SK-N-SH treated with all-trans-retinoic acid at 6 μM for 48 hours (cell line): Measurements from ENCODE around the gene STYXL1.
A peak's percentile ranks its signal among the peaks of the same experiment; 100 is the strongest.

Experiments
- ATAC-seq: fragments of 200-7000 bp; cut with Tn5 transposase; 3 replicates; pipeline ENCODE4 v1.9.1; 2020; ENCODE audit warnings: mild to moderate bottlenecking, moderate library complexity
- ARNTL ChIP-seq: fragments of 450-650 bp; formaldehyde crosslinking; IDR thresholded peaks from 2 replicates; pipeline ENCODE4 v1.5.0; 2020; ENCODE audit warnings: low read depth, mild to moderate bottlenecking, moderate library complexity, borderline replicate concordance
- BACH2 ChIP-seq: fragments of 250-450 bp; sonication (Bioruptor Pico); IDR thresholded peaks from 2 replicates; pipeline ENCODE4 v1.9.0; 2021; ENCODE audit warnings: mild to moderate bottlenecking, borderline replicate concordance
- CSDC2 ChIP-seq: fragments of 250-450 bp; sonication (Bioruptor Pico); IDR thresholded peaks from 2 replicates; pipeline ENCODE4 v1.5.0; 2020; ENCODE audit warnings: mild to moderate bottlenecking, moderate library complexity
- CSRNP3 ChIP-seq: fragments of 250-450 bp; sonication (Bioruptor Pico); IDR thresholded peaks from 2 replicates; pipeline ENCODE4 v1.5.1; 2021; ENCODE audit warnings: mild to moderate bottlenecking, moderate library complexity
- ESRRG ChIP-seq: fragments of 250-450 bp; sonication (Bioruptor Pico); IDR thresholded peaks from 2 replicates; pipeline ENCODE4 v1.6.1; 2021; ENCODE audit warnings: mild to moderate bottlenecking
- GLIS3 ChIP-seq: fragments of 250-450 bp; sonication (Bioruptor Pico); IDR thresholded peaks from 2 replicates; pipeline ENCODE4 v1.5.0; 2020; ENCODE audit warnings: mild to moderate bottlenecking, moderate library complexity
- ISL1 ChIP-seq: fragments of 250-450 bp; sonication (Bioruptor Pico); IDR thresholded peaks from 2 replicates; pipeline ENCODE4 v2.1.2; 2022; ENCODE audit warnings: mild to moderate bottlenecking, moderate library complexity
- POU6F1 ChIP-seq: fragments of 250-450 bp; sonication (Bioruptor Pico); IDR thresholded peaks from 2 replicates; pipeline ENCODE4 v1.8.0; 2021; ENCODE audit warnings: low read depth, mild to moderate bottlenecking, moderate library complexity, borderline replicate concordance
- PPARA ChIP-seq: fragments of 250-450 bp; sonication (Bioruptor Pico); IDR thresholded peaks from 2 replicates; pipeline ENCODE4 v1.5.0; 2020; ENCODE audit warnings: mild to moderate bottlenecking, borderline replicate concordance
- RARB ChIP-seq: fragments of 250-450 bp; sonication (Bioruptor Pico); IDR thresholded peaks from 2 replicates; pipeline ENCODE4 v1.8.0; 2021; ENCODE audit warnings: mild to moderate bottlenecking, moderate library complexity
- SNAI2 ChIP-seq: fragments of 250-450 bp; sonication (Bioruptor Pico); IDR thresholded peaks from 2 replicates; pipeline ENCODE4 v1.5.0; 2020; ENCODE audit warnings: mild to moderate bottlenecking, moderate library complexity
- TCF4 ChIP-seq: fragments of 250-450 bp; sonication (Bioruptor Pico); IDR thresholded peaks from 2 replicates; pipeline ENCODE4 v1.8.0; 2021; ENCODE audit warnings: mild to moderate bottlenecking, moderate library complexity, borderline replicate concordance
- TOX ChIP-seq: fragments of 250-450 bp; sonication (Bioruptor Pico); IDR thresholded peaks from 2 replicates; pipeline ENCODE4 v1.8.0; 2021; ENCODE audit warnings: mild to moderate bottlenecking, moderate library complexity, borderline replicate concordance
- TSHZ2 ChIP-seq: fragments of 250-450 bp; sonication (Bioruptor Pico); IDR thresholded peaks from 2 replicates; pipeline ENCODE4 v1.5.0; 2020; ENCODE audit warnings: mild to moderate bottlenecking, moderate library complexity
- ZFP3 ChIP-seq: fragments of 250-450 bp; sonication (Bioruptor Pico); IDR thresholded peaks from 2 replicates; pipeline ENCODE4 v1.5.0; 2020; ENCODE audit warnings: mild to moderate bottlenecking, moderate library complexity
- ZFP30 ChIP-seq: fragments of 450-650 bp; formaldehyde crosslinking; IDR thresholded peaks from 2 replicates; pipeline ENCODE4 v1.5.0; 2022; ENCODE audit warnings: mild to moderate bottlenecking, moderate library complexity
- ZNF565 ChIP-seq: fragments of 450-650 bp; formaldehyde crosslinking; conservative IDR thresholded peaks from 2 replicates; pipeline ENCODE4 v1.5.0; 2020; ENCODE audit warnings: low read depth, mild to moderate bottlenecking, moderate library complexity
- ZNF70 ChIP-seq: fragments of 450-650 bp; formaldehyde crosslinking; IDR thresholded peaks from 2 replicates; pipeline ENCODE4 v1.5.0; 2020; ENCODE audit warnings: mild to moderate bottlenecking, moderate library complexity
- TF ChIP-seq, protein P1 (sequence below): fragments of 250-450 bp; sonication (Bioruptor Pico); IDR thresholded peaks from 2 replicates; pipeline ENCODE4 v1.8.0; 2020; ENCODE audit warnings: mild to moderate bottlenecking, moderate library complexity, borderline replicate concordance
- TF ChIP-seq, protein P2 (sequence below): fragments of 250-450 bp; sonication (Bioruptor Pico); IDR thresholded peaks from 2 replicates; pipeline ENCODE4 v1.5.1; 2020; ENCODE audit warnings: low read depth, mild to moderate bottlenecking, moderate library complexity

STYXL1 gene

DNA sequence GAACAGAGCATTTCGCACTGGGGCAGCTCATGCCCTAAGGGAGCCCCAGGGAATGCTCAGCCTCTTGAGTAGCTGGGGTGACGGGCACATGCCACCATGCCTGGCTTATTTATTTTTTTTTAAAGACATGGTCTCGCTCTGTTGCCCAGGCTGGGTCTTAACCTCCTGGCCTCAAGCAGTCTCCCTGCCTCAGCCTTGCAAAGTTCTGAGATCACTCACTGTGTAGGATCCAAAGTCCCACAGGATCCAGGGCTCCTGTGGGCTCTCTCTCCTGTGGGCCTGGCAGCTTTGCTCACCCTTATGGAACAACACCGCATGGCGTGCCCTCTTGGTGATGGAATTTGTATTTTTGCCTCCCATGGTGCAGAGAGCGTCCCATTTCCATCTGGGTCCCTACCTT, 87.4 kb downstream of the STYXL1 start:
- ATAC-seq: no peak
- TF ChIP-seq ESRRG (CRISPR knock-in tag) (no peak), ISL1 (no peak), GLIS3 (CRISPR knock-in tag) (no peak), CSRNP3 (CRISPR knock-in tag) (no peak)

- TF ChIP-seq ISL1 (no peak), ZNF565 (CRISPR knock-in tag) (no peak), GLIS3 (CRISPR knock-in tag) (no peak), ZFP30 (CRISPR knock-in tag) (no peak), TCF4 (no peak), PPARA (no peak), BACH2 (CRISPR knock-in tag) (no peak), POU6F1 (CRISPR knock-in tag) (no peak), RARB (CRISPR knock-in tag) (no peak), CSRNP3 (CRISPR knock-in tag) (no peak), ZNF70 (no peak), ZFP3 (CRISPR knock-in tag) (no peak), ESRRG (CRISPR knock-in tag) (no peak), TOX (CRISPR knock-in tag) (no peak), TSHZ2 (CRISPR knock-in tag) (no peak), SNAI2 (CRISPR knock-in tag) (no peak), ARNTL (CRISPR knock-in tag) (no peak), CSDC2 (CRISPR knock-in tag) (no peak)
- TF ChIP-seq, protein P1, sequence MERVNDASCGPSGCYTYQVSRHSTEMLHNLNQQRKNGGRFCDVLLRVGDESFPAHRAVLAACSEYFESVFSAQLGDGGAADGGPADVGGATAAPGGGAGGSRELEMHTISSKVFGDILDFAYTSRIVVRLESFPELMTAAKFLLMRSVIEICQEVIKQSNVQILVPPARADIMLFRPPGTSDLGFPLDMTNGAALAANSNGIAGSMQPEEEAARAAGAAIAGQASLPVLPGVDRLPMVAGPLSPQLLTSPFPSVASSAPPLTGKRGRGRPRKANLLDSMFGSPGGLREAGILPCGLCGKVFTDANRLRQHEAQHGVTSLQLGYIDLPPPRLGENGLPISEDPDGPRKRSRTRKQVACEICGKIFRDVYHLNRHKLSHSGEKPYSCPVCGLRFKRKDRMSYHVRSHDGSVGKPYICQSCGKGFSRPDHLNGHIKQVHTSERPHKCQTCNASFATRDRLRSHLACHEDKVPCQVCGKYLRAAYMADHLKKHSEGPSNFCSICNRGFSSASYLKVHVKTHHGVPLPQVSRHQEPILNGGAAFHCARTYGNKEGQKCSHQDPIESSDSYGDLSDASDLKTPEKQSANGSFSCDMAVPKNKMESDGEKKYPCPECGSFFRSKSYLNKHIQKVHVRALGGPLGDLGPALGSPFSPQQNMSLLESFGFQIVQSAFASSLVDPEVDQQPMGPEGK (CRISPR knock-in tag): no peak
- TF ChIP-seq, protein P2, sequence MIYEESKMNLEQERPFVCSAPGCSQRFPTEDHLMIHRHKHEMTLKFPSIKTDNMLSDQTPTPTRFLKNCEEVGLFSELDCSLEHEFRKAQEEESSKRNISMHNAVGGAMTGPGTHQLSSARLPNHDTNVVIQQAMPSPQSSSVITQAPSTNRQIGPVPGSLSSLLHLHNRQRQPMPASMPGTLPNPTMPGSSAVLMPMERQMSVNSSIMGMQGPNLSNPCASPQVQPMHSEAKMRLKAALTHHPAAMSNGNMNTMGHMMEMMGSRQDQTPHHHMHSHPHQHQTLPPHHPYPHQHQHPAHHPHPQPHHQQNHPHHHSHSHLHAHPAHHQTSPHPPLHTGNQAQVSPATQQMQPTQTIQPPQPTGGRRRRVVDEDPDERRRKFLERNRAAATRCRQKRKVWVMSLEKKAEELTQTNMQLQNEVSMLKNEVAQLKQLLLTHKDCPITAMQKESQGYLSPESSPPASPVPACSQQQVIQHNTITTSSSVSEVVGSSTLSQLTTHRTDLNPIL (CRISPR knock-in tag): no peak
- peak; percentile 32 for ATAC-seq
Observed at GRCh38 chr7:75958802-75959543, 88.8 kb downstream of the STYXL1 start.
